Esophagus squamous epithelium (tissue), 5 donors: ENCODE data around the gene DICER1. TPM values are rescaled to one million over a fixed set of nuclear protein-coding genes. Genes with fewer than 3 reads are reported as not detected.

Experiments
- DNase-seq: peaks from one replicate; lab custom pipeline; 2025; lab: John Stamatoyannopoulos, UW
- H3K27ac ChIP-seq, 4 donors: fragments of 200-600 bp; sonication (generic); one replicate each; pipeline ENCODE4 v1.5.1; 2016 to 2019; ENCODE audit warnings: mild to moderate bottlenecking in 1 of 4
- H3K27me3 ChIP-seq, 4 donors: fragments of 200-600 bp; sonication (generic); 1 replicate in 3 of 4; 2 replicates in 1 of 4; pipeline versions ENCODE4 v1.5.1 to v1.6.0; 2017 to 2021; ENCODE audit warnings: antibody characterized with exemption in 1 of 4
- H3K36me3 ChIP-seq, 3 donors: fragments of 200-600 bp; sonication (generic); one replicate each; pipeline ENCODE4 v1.5.1; 2016 to 2019
- H3K4me1 ChIP-seq, 3 donors: fragments of 200-600 bp; sonication (generic); one replicate each; pipeline ENCODE4 v1.5.1; 2017 to 2019
- H3K4me3 ChIP-seq, 4 donors: fragments of 200-600 bp; sonication (generic); 1 replicate in 3 of 4; 2 replicates in 1 of 4; pipeline ENCODE4 v1.5.1; 2016 to 2019; ENCODE audit warnings: mild to moderate bottlenecking in 2 of 4, moderate library complexity in 1 of 4
- H3K9me3 ChIP-seq, 3 donors: fragments of 200-600 bp; sonication (generic); one replicate each; pipeline ENCODE4 v1.5.1; 2016 to 2019
- CTCF ChIP-seq, 6 experiments: fragments of 450-650 bp in 4 of 6; fragments of 200-600 bp in 2 of 6; sonication (generic) in 2 of 6; IDR thresholded peaks; one replicate each; pipeline ENCODE4 v1.5.1; 2016 to 2019; ENCODE audit warnings: antibody characterized with exemption in 6 of 6, mild to moderate bottlenecking in 4 of 6, moderate library complexity in 4 of 6
- POLR2A ChIP-seq, 4 donors: fragments of 450-650 bp; IDR thresholded peaks; one replicate each; pipeline ENCODE4 v1.6.1; 2017; ENCODE audit warnings: antibody characterized with exemption in 4 of 4, mild to moderate bottlenecking in 4 of 4, moderate library complexity in 3 of 4
- WGBS, 2 donors: methylation state at CpG; one replicate each; pipeline ENCODE4 v1.1.5; 2018; 5-methylcytosine and 5-hydroxymethylcytosine counted together
- intact Hi-C: fragments of 100-400 bp; cut with DNase I; formaldehyde crosslinking; loops from one replicate; pipeline ENCODE4 v1.15.0; 2022
- total RNA-seq, 4 donors: library from RNA; depleted of rRNA; stranded (reverse); fragments of >200 nt; gene quantifications; one replicate each; pipeline ENCODE4 v1.1.0, GENCODE V29; 2016
- donor health status: DM: yes; HTN: yes; CAD: no.

DICER1 gene
- total RNA-seq, 4 donors from 2014 or later = 39.4 to 79.7 (median 55.7) TPM

GRCh38 chr14:95151561-95151960, 5.8 kb downstream of the DICER1 start:
- no peak overlapping the region for H3K4me3 ChIP-seq
- no peaks in the 10 kb centered on the region for H3K9me3 ChIP-seq
- no peak for TF ChIP-seq POLR2A (IDR thresholded peaks at IDR 0.05)
- no peak for TF ChIP-seq CTCF (IDR thresholded peaks at IDR 0.05)
- peaks cover 18 to 95% (median 42%) of the 10 kb centered on the region in 3 donors for H3K4me1 ChIP-seq
- H3K27me3 ChIP-seq = no peaks in the 10 kb centered on the region
- intact Hi-C loops = no loop called here
- H3K27ac ChIP-seq = peak overlapping the region in 1 of 4 donors; percentile 19
- H3K36me3 ChIP-seq = no peaks in the 10 kb centered on the region
- no peak for DNase-seq
- 68 to 81% methylated on average over 8 of the region's 8 CpGs for whole genome bisulfite sequencing, 2 donors

GRCh38 chr14:95150910-95151309, 6.4 kb downstream of the DICER1 start:
- TF ChIP-seq CTCF (IDR thresholded peaks at IDR 0.05) = no peak
- TF ChIP-seq POLR2A (IDR thresholded peaks at IDR 0.05) = no peak
- DNase-seq = no peak
- no peaks in the 10 kb centered on the region for H3K27me3 ChIP-seq
- no peaks in the 10 kb centered on the region for H3K9me3 ChIP-seq
- H3K27ac ChIP-seq = no peak overlapping the region
- intact Hi-C loops = no loop called here
- H3K36me3 ChIP-seq = no peaks in the 10 kb centered on the region
- H3K4me3 ChIP-seq = no peak overlapping the region
- H3K4me1 ChIP-seq = peaks cover 18 to 98% (median 48%) of the 10 kb centered on the region in 3 donors
- WGBS, 2 donors = 59 to 63% methylated on average over 2 of the region's 2 CpGs

- intact Hi-C loops = no loop called here
- peaks cover 15 to 90% (median 35%) of the 10 kb centered on the region in 3 donors for H3K4me1 ChIP-seq
- no peak for DNase-seq
Measured at GRCh38 chr14:95149441-95149840, 7.9 kb downstream of the DICER1 start.

GRCh38 chr14:95147597-95147996, 9.7 kb downstream of the DICER1 start:
- Histone ChIP-seq H3K9me3 (peaks cover 0 to 5% (median 3%) of the 10 kb centered on the region in 3 donors), H3K4me3 (no peak overlapping the region), H3K4me1 (peaks cover 20 to 90% (median 37%) of the 10 kb centered on the region in 3 donors), H3K27me3 (no peaks in the 10 kb centered on the region), H3K27ac (peak overlapping the region; percentile 67 to 81 (median 74)), H3K36me3 (no peaks in the 10 kb centered on the region)
- intact Hi-C loops = no loop called here
- TF ChIP-seq POLR2A (IDR thresholded peaks at IDR 0.05) (no peak), CTCF (IDR thresholded peaks at IDR 0.05) (no peak)
- no peak for DNase-seq
- 95 to 97% methylated on average over 6 to 7 of the region's 7 CpGs for WGBS, 2 donors

More at GRCh38 chr14:95149441-95149840, 7.9 kb downstream of the DICER1 start:
- Histone ChIP-seq H3K36me3 (no peaks in the 10 kb centered on the region), H3K27ac (no peak overlapping the region), H3K9me3 (peaks cover 0 to 5% (median 3%) of the 10 kb centered on the region in 3 donors), H3K4me3 (no peak overlapping the region), H3K27me3 (no peaks in the 10 kb centered on the region)
- 35 to 56% methylated on average over 3 of the region's 3 CpGs for WGBS, 2 donors
- no peak for TF ChIP-seq POLR2A (IDR thresholded peaks at IDR 0.05)
- no peak for TF ChIP-seq CTCF (IDR thresholded peaks at IDR 0.05)

- Histone ChIP-seq H3K27me3 (no peaks in the 10 kb centered on the region), H3K4me1 (peaks cover 13 to 90% (median 42%) of the 10 kb centered on the region in 3 donors), H3K27ac (peak overlapping the region; percentile 67 to 81 (median 74)), H3K4me3 (peak overlapping the region in 1 of 4 donors; percentile 16), H3K36me3 (no peaks in the 10 kb centered on the region), H3K9me3 (peaks cover 0 to 5% (median 3%) of the 10 kb centered on the region in 3 donors)
- intact Hi-C loops = no loop called here
- DNase-seq = no peak
- 35 to 47% methylated on average over 6 to 7 of the region's 10 CpGs for WGBS, 2 donors
- TF ChIP-seq POLR2A (IDR thresholded peaks at IDR 0.05) (no peak), CTCF (IDR thresholded peaks at IDR 0.05) (no peak)
Measured at GRCh38 chr14:95146079-95146771, 11.1 kb downstream of the DICER1 start.
